BE2C (cell line): Measurements from ENCODE around the gene TAF7.
"Not testable (repeated sequence)": the region's sequence is repeated elsewhere in the genome, so short reads cannot be mapped to it uniquely, and the experiment has no call there.

Experiments used
- DNase-seq: peaks from one replicate; pipeline ENCODE4 v3.0.0-alpha.2; 2020
- H3K27me3 ChIP-seq: fragments of 250-450 bp; sonication (Bioruptor Pico); 2 replicates; pipeline ENCODE4 v1.5.1; 2020; ENCODE audit warnings: mild to moderate bottlenecking
- H3K36me3 ChIP-seq: fragments of 250-450 bp; sonication (Bioruptor Pico); 2 replicates; pipeline ENCODE4 v1.5.1; 2020; ENCODE audit warnings: mild to moderate bottlenecking
- H3K4me1 ChIP-seq: fragments of 250-450 bp; sonication (Bioruptor Pico); 2 replicates; pipeline ENCODE4 v1.5.1; 2020
- H3K4me3 ChIP-seq: 2 replicates; pipeline ENCODE4 v1.5.1; 2011; ENCODE audit warnings: low read depth, low read length
- H3K9me3 ChIP-seq: fragments of 250-450 bp; sonication (Bioruptor Pico); 2 replicates; pipeline ENCODE4 v1.5.1; 2020
- TF ChIP-seq, protein P1 (sequence below): IDR thresholded peaks from 2 replicates; pipeline ENCODE4 v1.5.1; 2012; ENCODE audit warnings: mild to moderate bottlenecking, low read depth, low read length

The TAF7 gene

GRCh38 chr5:141349917-141350619 lies 29.5 kb upstream of the TAF7 start, which contains the start of gene PCDHGB1:
Gene PCDHGB1, plus strand, starts transcription at chr5:141350099. Its CDS starts 162 bp downstream, at chr5:141350261.
- DNase-seq: peak; percentile 82
- Histone ChIP-seq H3K4me3 (peak within 1 kb of the TSS; percentile 75), H3K36me3 (peaks cover 17% of the 10 kb centered on the region), H3K9me3 (peaks cover 2% of the 10 kb centered on the region), H3K27me3 (no peaks in the 10 kb centered on the region), H3K4me1 (no peaks in the 10 kb centered on the region)
- TF ChIP-seq, protein P1, sequence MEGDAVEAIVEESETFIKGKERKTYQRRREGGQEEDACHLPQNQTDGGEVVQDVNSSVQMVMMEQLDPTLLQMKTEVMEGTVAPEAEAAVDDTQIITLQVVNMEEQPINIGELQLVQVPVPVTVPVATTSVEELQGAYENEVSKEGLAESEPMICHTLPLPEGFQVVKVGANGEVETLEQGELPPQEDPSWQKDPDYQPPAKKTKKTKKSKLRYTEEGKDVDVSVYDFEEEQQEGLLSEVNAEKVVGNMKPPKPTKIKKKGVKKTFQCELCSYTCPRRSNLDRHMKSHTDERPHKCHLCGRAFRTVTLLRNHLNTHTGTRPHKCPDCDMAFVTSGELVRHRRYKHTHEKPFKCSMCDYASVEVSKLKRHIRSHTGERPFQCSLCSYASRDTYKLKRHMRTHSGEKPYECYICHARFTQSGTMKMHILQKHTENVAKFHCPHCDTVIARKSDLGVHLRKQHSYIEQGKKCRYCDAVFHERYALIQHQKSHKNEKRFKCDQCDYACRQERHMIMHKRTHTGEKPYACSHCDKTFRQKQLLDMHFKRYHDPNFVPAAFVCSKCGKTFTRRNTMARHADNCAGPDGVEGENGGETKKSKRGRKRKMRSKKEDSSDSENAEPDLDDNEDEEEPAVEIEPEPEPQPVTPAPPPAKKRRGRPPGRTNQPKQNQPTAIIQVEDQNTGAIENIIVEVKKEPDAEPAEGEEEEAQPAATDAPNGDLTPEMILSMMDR: peak; percentile 73

- not testable (repeated sequence) for H3K27me3 ChIP-seq, H3K36me3 ChIP-seq, DNase-seq, H3K4me1 ChIP-seq, H3K4me3 ChIP-seq, H3K9me3 ChIP-seq
Observed at GRCh38 chr5:141346017-141346416, 25.4 kb upstream of the TAF7 start.

- no peaks in the 10 kb centered on the region; the same call in 1 of the 2 replicates for H3K4me1 ChIP-seq
- peaks cover 4% of the 10 kb centered on the region for H3K9me3 ChIP-seq
- H3K36me3 ChIP-seq: peaks cover 3% of the 10 kb centered on the region; the same call in 1 of the 2 replicates
- TF ChIP-seq, protein P1: no peak
- H3K27me3 ChIP-seq: no peaks in the 10 kb centered on the region
- no peak for DNase-seq
- H3K4me3 ChIP-seq: no peak overlapping the region
Observed at GRCh38 chr5:141345327-141345726, 24.7 kb upstream of the TAF7 start.

DNA sequence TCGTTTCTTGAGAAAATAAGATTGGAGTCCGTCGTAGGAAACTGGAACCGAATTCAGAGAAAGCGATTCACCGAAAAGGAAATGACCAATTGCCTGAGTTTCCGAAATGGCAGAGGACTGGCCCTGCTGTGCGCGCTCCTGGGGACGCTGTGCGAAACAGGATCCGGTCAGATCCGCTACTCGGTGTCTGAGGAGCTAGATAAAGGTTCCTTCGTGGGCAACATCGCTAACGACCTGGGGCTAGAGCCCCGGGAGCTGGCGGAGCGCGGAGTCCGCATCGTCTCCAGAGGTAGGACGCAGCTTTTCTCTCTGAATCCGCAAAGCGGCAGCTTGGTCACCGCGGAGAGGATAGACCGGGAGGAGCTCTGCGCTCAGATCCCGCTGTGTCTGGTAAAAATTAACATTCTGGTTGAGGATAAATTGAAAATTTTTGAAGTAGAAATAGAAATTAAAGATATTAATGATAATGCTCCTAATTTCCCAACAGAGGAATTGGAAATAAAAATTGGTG lies 23.4 kb upstream of the TAF7 start:
- Histone ChIP-seq H3K4me3 (no peak overlapping the region), H3K27me3 (no peaks in the 10 kb centered on the region), H3K9me3 (peaks cover 4% of the 10 kb centered on the region), H3K4me1 (no peaks in the 10 kb centered on the region; the same call in 1 of the 2 replicates), H3K36me3 (peaks cover 3% of the 10 kb centered on the region; the same call in 1 of the 2 replicates)
- DNase-seq: no peak
- TF ChIP-seq, protein P1: no peak

- Histone ChIP-seq H3K36me3 (peaks cover 3% of the 10 kb centered on the region; the same call in 1 of the 2 replicates), H3K9me3 (peaks cover 4% of the 10 kb centered on the region), H3K4me3 (no peak within 1 kb of the TSS), H3K27me3 (no peaks in the 10 kb centered on the region), H3K4me1 (no peaks in the 10 kb centered on the region; the same call in 1 of the 2 replicates)
- TF ChIP-seq, protein P1: peak; percentile 68
- DNase-seq: peak; percentile 41
Observed at GRCh38 chr5:141343242-141343952, 22.8 kb upstream of the TAF7 start, which contains the start of gene PCDHGA3. Gene PCDHGA3, plus strand, starts transcription at chr5:141343829. Its CDS starts 205 bp downstream, at chr5:141344034.

GRCh38 chr5:141342773-141343172 lies 22.2 kb upstream of the TAF7 start:
- Histone ChIP-seq H3K9me3 (peaks cover 4% of the 10 kb centered on the region), H3K4me3 (no peak overlapping the region), H3K36me3 (peaks cover 3% of the 10 kb centered on the region; the same call in 1 of the 2 replicates), H3K27me3 (no peaks in the 10 kb centered on the region), H3K4me1 (no peaks in the 10 kb centered on the region; the same call in 1 of the 2 replicates)
- TF ChIP-seq, protein P1: no peak
- DNase-seq: no peak

DNA sequence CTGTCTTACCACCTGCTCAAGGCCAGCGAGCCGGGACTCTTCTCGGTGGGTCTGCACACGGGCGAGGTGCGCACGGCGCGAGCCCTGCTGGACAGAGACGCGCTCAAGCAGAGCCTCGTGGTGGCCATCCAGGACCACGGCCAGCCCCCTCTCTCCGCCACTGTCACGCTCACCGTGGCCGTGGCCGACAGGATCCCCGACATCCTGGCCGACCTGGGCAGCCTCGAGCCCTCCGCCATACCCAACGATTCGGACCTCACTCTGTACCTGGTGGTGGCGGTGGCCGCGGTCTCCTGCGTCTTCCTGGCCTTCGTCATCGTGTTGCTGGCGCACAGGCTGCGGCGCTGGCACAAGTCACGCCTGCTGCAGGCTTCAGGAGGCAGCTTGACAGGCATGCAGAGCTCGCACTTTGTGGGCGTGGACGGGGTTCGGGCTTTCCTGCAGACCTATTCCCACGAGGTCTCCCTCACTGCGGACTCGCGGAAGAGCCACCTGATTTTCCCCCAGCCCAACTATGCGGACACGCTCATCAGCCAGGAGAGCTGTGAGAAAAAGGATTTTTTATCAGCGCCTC lies 20.3 kb upstream of the TAF7 start:
- not testable (repeated sequence) for H3K36me3 ChIP-seq, H3K27me3 ChIP-seq, H3K4me1 ChIP-seq, DNase-seq, H3K4me3 ChIP-seq, H3K9me3 ChIP-seq
